Measurements from ENCODE around the gene MACROH2A2.

The MACROH2A2 gene

GRCh38 chr10:70145166-70145665 is 92.6 kb downstream of the MACROH2A2 start:
- H3K4me2 ChIP-seq (ENCODE audit: low read length, poor library complexity, severe bottlenecking) = peak overlapping the region; percentile 94
- H2BK15ac ChIP-seq (ENCODE audit: low read depth, poor library complexity, severe bottlenecking) = peak overlapping the region; percentile 52
- H3K79me1 ChIP-seq (replicated peaks; ENCODE audit: low read length, poor library complexity, severe bottlenecking) = peaks cover 33% of the 10 kb centered on the region
- peak overlapping the region in 1 of 2 experiments; percentile 80 for H3K23ac ChIP-seq (ENCODE audit: low read length in 2 of 2)
- H3K4me1 ChIP-seq (ENCODE audit: control insufficient read depth, insufficient read depth, low read depth, low read length) = peaks cover 7% of the 10 kb centered on the region
- peak overlapping the region; percentile 57 to 96 for H3K18ac ChIP-seq (ENCODE audit: low read depth in 1 of 2, low read length in 2 of 2)
- peak overlapping the region; percentile 90 for H2AFZ ChIP-seq (ENCODE audit: low read depth, low read length)
- no peak overlapping the region for H3K27ac ChIP-seq (ENCODE audit: low read length, poor library complexity, severe bottlenecking)
- H3K14ac ChIP-seq (ENCODE audit: low read length in 2 of 2) = peak overlapping the region in 1 of 2 experiments; percentile 96
- H2AK5ac ChIP-seq (ENCODE audit: low read length, severe bottlenecking) = peak overlapping the region; percentile 36
- no peak overlapping the region for H2BK5ac ChIP-seq (ENCODE audit: low read depth, low read length, poor library complexity, severe bottlenecking)
- peak; percentile 13 for DNase-seq
- peak overlapping the region; percentile 76 for H4K91ac ChIP-seq (ENCODE audit: low read length)
- peak overlapping the region; percentile 46 to 83 for H3K4me3 ChIP-seq (ENCODE audit: insufficient read depth in 1 of 2, low read depth in 1 of 2, low read length in 2 of 2)
- peak overlapping the region; percentile 93 for H3K9ac ChIP-seq (ENCODE audit: low read length)
- peak overlapping the region in 1 of 2 experiments; percentile 64 for H2BK12ac ChIP-seq (ENCODE audit: low read length in 2 of 2)
- peak overlapping the region; percentile 42 to 79 for H3K4ac ChIP-seq (ENCODE audit: low read depth in 1 of 2, low read length in 2 of 2)
- peak overlapping the region; percentile 42 for H2BK120ac ChIP-seq (ENCODE audit: low read depth, low read length)
- no peaks in the 10 kb centered on the region for H3K9me3 ChIP-seq (ENCODE audit: control insufficient read depth, low read length)
- no peaks in the 10 kb centered on the region for H3K27me3 ChIP-seq (ENCODE audit: control insufficient read depth in 1 of 2, insufficient read depth in 1 of 2, low read length in 2 of 2)
- peak overlapping the region; percentile 87 for H4K8ac ChIP-seq (ENCODE audit: low read length)
- peaks cover 50 to 54% of the 10 kb centered on the region in 2 experiments for H3K36me3 ChIP-seq (ENCODE audit: control insufficient read depth in 1 of 2, insufficient read depth in 2 of 2, low read depth in 1 of 2, low read length in 2 of 2)
- WGBS = 22% methylated on average over 25 of the region's 28 CpGs

GRCh38 chr10:70145666-70146488 is 93.2 kb downstream of the MACROH2A2 start:
- H3K27ac ChIP-seq (ENCODE audit: low read length, poor library complexity, severe bottlenecking) = peak overlapping the region; percentile 60
- peak overlapping the region; percentile 90 for H2AFZ ChIP-seq (ENCODE audit: low read depth, low read length)
- H3K18ac ChIP-seq (ENCODE audit: low read depth in 1 of 2, low read length in 2 of 2) = peak overlapping the region; percentile 57 to 96
- peaks cover 32% of the 10 kb centered on the region for H3K79me1 ChIP-seq (replicated peaks; ENCODE audit: low read length, poor library complexity, severe bottlenecking)
- no peaks in the 10 kb centered on the region for H3K9me3 ChIP-seq (ENCODE audit: control insufficient read depth, low read length)
- peak overlapping the region in 1 of 2 experiments; percentile 80 for H2BK12ac ChIP-seq (ENCODE audit: low read length in 2 of 2)
- under 1% methylated on average over 85 of the region's 98 CpGs for WGBS
- peak overlapping the region; percentile 63 for H2BK5ac ChIP-seq (ENCODE audit: low read depth, low read length, poor library complexity, severe bottlenecking)
- peak overlapping the region; percentile 93 for H3K9ac ChIP-seq (ENCODE audit: low read length)
- peak overlapping the region; percentile 87 for H4K8ac ChIP-seq (ENCODE audit: low read length)
- H3K36me3 ChIP-seq (ENCODE audit: control insufficient read depth in 1 of 2, insufficient read depth in 2 of 2, low read depth in 1 of 2, low read length in 2 of 2) = peaks cover 51 to 54% of the 10 kb centered on the region in 2 experiments
- H4K91ac ChIP-seq (ENCODE audit: low read length) = peak overlapping the region; percentile 81
- H2AK5ac ChIP-seq (ENCODE audit: low read length, severe bottlenecking) = no peak overlapping the region
- peaks cover 7% of the 10 kb centered on the region for H3K4me1 ChIP-seq (ENCODE audit: control insufficient read depth, insufficient read depth, low read depth, low read length)
- H2BK15ac ChIP-seq (ENCODE audit: low read depth, poor library complexity, severe bottlenecking) = peak overlapping the region; percentile 77
- peak overlapping the region; percentile 46 to 83 for H3K4me3 ChIP-seq (ENCODE audit: insufficient read depth in 1 of 2, low read depth in 1 of 2, low read length in 2 of 2)
- H2BK120ac ChIP-seq (ENCODE audit: low read depth, low read length) = peak overlapping the region; percentile 94
- H3K14ac ChIP-seq (ENCODE audit: low read length in 2 of 2) = peak overlapping the region in 1 of 2 experiments; percentile 99
- H3K4me2 ChIP-seq (ENCODE audit: low read length, poor library complexity, severe bottlenecking) = peak overlapping the region; percentile 94
- H3K27me3 ChIP-seq (ENCODE audit: control insufficient read depth in 1 of 2, insufficient read depth in 1 of 2, low read length in 2 of 2) = no peaks in the 10 kb centered on the region
- DNase-seq = peak; percentile 82
- H3K23ac ChIP-seq (ENCODE audit: low read length in 2 of 2) = peak overlapping the region in 1 of 2 experiments; percentile 98
- H3K4ac ChIP-seq (ENCODE audit: low read depth in 1 of 2, low read length in 2 of 2) = peak overlapping the region; percentile 42 to 97

GRCh38 chr10:70146489-70147258 is 94.0 kb downstream of the MACROH2A2 start, which contains the start of gene TYSND1:
Gene TYSND1, minus strand, starts transcription at chr10:70146700. Its CDS starts 114 bp downstream, at chr10:70146586.
- peaks cover 7% of the 10 kb centered on the region for H3K4me1 ChIP-seq (ENCODE audit: control insufficient read depth, insufficient read depth, low read depth, low read length)
- under 1% methylated on average over 38 of the region's 39 CpGs for WGBS

More at GRCh38 chr10:70146489-70147258, 94.0 kb downstream of the MACROH2A2 start, which contains the start of gene TYSND1:
- H4K91ac ChIP-seq (ENCODE audit: low read length) = peak within 1 kb of the TSS; percentile 81
- peaks cover 29% of the 10 kb centered on the region for H3K79me1 ChIP-seq (replicated peaks; ENCODE audit: low read length, poor library complexity, severe bottlenecking)
- no peaks in the 10 kb centered on the region for H3K9me3 ChIP-seq (ENCODE audit: control insufficient read depth, low read length)
- peak within 1 kb of the TSS in 1 of 2 experiments; percentile 99 for H3K14ac ChIP-seq (ENCODE audit: low read length in 2 of 2)
- H2BK120ac ChIP-seq (ENCODE audit: low read depth, low read length) = peak within 1 kb of the TSS; percentile 94
- H3K4ac ChIP-seq (ENCODE audit: low read depth in 1 of 2, low read length in 2 of 2) = peak within 1 kb of the TSS; percentile 42 to 97
- peaks cover 55 to 59% of the 10 kb centered on the region in 2 experiments for H3K36me3 ChIP-seq (ENCODE audit: control insufficient read depth in 1 of 2, insufficient read depth in 2 of 2, low read depth in 1 of 2, low read length in 2 of 2)
- H3K18ac ChIP-seq (ENCODE audit: low read depth in 1 of 2, low read length in 2 of 2) = peak within 1 kb of the TSS; percentile 57 to 96
- peak; percentile 99 for DNase-seq
- H3K4me3 ChIP-seq (ENCODE audit: insufficient read depth in 1 of 2, low read depth in 1 of 2, low read length in 2 of 2) = peak within 1 kb of the TSS; percentile 46 to 83
- no peak within 1 kb of the TSS for H2AK5ac ChIP-seq (ENCODE audit: low read length, severe bottlenecking)
- H2BK12ac ChIP-seq (ENCODE audit: low read length in 2 of 2) = peak within 1 kb of the TSS in 1 of 2 experiments; percentile 80
- peak within 1 kb of the TSS; percentile 90 for H2AFZ ChIP-seq (ENCODE audit: low read depth, low read length)
- peak within 1 kb of the TSS in 1 of 2 experiments; percentile 98 for H3K23ac ChIP-seq (ENCODE audit: low read length in 2 of 2)
- peak within 1 kb of the TSS; percentile 87 for H4K8ac ChIP-seq (ENCODE audit: low read length)
- H3K9ac ChIP-seq (ENCODE audit: low read length) = peak within 1 kb of the TSS; percentile 93
- peak within 1 kb of the TSS; percentile 63 for H2BK5ac ChIP-seq (ENCODE audit: low read depth, low read length, poor library complexity, severe bottlenecking)
- peak within 1 kb of the TSS; percentile 80 for H3K27ac ChIP-seq (ENCODE audit: low read length, poor library complexity, severe bottlenecking)
- H3K4me2 ChIP-seq (ENCODE audit: low read length, poor library complexity, severe bottlenecking) = peak within 1 kb of the TSS; percentile 94
- H2BK15ac ChIP-seq (ENCODE audit: low read depth, poor library complexity, severe bottlenecking) = peak within 1 kb of the TSS; percentile 77
- no peaks in the 10 kb centered on the region for H3K27me3 ChIP-seq (ENCODE audit: control insufficient read depth in 1 of 2, insufficient read depth in 1 of 2, low read length in 2 of 2)
